ENCODE measurements around the gene NSD2.

- TF ChIP-seq, protein P1, sequence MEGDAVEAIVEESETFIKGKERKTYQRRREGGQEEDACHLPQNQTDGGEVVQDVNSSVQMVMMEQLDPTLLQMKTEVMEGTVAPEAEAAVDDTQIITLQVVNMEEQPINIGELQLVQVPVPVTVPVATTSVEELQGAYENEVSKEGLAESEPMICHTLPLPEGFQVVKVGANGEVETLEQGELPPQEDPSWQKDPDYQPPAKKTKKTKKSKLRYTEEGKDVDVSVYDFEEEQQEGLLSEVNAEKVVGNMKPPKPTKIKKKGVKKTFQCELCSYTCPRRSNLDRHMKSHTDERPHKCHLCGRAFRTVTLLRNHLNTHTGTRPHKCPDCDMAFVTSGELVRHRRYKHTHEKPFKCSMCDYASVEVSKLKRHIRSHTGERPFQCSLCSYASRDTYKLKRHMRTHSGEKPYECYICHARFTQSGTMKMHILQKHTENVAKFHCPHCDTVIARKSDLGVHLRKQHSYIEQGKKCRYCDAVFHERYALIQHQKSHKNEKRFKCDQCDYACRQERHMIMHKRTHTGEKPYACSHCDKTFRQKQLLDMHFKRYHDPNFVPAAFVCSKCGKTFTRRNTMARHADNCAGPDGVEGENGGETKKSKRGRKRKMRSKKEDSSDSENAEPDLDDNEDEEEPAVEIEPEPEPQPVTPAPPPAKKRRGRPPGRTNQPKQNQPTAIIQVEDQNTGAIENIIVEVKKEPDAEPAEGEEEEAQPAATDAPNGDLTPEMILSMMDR (IDR thresholded peaks at IDR 0.05) = no peak
- TF ChIP-seq POLR2A (IDR thresholded peaks at IDR 0.05) = no peak
Observed at GRCh38 chr4:1980561-1981041, 109.4 kb downstream of the NSD2 start.
